ENCODE measurements around the gene PPIB.
A peak's percentile ranks its signal among the peaks of the same experiment; 100 is the strongest.

Gene PPIB

DNA sequence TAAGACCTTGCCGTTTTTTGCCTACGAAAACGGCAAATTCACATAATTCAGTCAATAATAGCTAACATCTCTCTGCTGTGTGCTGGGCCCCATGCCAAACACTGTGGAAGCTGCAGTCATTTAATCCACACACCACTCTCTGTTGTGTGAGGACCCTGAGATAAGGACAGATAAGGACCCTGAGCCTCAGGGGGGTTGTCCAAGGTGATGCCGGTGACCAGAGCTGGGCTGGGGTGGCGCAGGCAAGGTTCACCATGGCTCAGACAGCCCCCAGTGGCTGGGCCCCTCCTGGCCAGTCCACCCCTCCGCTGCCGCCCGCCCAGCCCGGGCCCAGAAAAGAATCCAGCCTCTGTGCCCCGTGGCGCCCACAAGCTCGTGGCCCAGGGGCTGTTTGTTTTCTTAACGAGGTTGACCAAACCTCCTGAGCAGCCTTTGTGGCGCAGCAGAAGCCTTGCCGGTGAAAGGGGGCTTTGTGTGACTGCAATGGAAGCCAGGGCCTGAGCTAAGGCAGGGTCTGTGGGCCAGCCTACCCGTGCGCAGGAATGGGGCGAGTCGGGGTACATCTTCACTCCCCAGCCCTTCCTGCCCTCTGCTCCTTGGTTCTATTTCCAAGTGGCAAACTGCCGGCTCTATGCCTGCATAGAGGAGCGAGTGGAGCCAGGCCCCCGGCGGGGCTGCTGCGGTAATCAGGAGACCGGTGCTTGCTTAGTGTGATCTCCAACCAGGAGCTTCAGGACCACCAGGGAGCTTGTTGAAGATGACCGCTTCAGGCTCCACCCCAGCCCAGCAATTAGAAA, 15.7 kb downstream of the PPIB start:
- TF ChIP-seq, protein P1, sequence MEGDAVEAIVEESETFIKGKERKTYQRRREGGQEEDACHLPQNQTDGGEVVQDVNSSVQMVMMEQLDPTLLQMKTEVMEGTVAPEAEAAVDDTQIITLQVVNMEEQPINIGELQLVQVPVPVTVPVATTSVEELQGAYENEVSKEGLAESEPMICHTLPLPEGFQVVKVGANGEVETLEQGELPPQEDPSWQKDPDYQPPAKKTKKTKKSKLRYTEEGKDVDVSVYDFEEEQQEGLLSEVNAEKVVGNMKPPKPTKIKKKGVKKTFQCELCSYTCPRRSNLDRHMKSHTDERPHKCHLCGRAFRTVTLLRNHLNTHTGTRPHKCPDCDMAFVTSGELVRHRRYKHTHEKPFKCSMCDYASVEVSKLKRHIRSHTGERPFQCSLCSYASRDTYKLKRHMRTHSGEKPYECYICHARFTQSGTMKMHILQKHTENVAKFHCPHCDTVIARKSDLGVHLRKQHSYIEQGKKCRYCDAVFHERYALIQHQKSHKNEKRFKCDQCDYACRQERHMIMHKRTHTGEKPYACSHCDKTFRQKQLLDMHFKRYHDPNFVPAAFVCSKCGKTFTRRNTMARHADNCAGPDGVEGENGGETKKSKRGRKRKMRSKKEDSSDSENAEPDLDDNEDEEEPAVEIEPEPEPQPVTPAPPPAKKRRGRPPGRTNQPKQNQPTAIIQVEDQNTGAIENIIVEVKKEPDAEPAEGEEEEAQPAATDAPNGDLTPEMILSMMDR (IDR thresholded peaks at IDR 0.05; ENCODE audit: low read depth, low read length, missing control alignments), result no peak
- no peak overlapping the region for H3K4me3 ChIP-seq (ENCODE audit: low read depth, low read length)
- no peak for DNase-seq (ENCODE audit: low read depth)

DNA sequence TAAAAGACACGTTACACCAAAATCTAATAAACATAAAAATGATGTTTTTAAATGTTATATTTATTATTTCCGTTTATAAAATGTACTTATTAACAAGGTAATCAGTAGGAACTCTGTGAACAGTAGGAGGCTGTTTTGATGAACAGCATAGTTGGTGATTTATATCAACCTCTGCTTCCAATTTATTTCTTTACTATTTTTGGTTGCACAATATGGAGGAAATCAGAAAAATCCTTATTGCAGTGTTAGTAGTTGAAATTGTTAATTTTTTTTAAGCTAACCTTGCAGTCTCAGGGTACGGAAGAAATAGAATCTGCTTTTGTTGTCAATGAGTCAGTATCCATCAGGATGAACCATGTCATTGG, 16.3 kb downstream of the PPIB start:
- TF ChIP-seq, protein P1 (IDR thresholded peaks at IDR 0.05; ENCODE audit: low read depth, low read length, missing control alignments), result no peak
- no peak for DNase-seq (ENCODE audit: low read depth)
- H3K4me3 ChIP-seq (ENCODE audit: low read depth, low read length), result no peak overlapping the region

DNA sequence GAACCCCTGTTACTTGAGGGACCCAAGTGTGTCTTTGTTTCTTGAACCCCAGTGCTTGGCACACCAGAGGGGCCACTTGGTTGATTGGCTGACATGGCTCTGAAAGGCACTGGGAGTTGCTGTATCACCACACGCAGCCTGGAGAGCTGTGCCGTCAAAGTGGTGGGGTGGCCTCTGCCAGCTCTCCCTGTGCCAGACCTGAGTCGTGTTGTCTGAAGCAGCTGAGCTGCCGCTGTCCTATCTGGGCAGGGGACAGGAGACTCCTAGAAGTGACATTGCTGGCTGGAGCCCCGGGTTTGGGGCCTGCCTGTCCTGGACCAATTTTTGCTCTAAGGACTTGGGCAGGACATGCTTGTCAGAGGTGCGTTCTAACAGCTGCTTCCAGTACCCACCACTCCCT, 16.8 kb downstream of the PPIB start:
- H3K4me3 ChIP-seq (ENCODE audit: low read depth, low read length), result no peak overlapping the region
- TF ChIP-seq, protein P1 (IDR thresholded peaks at IDR 0.05; ENCODE audit: low read depth, low read length, missing control alignments), result no peak
- DNase-seq (ENCODE audit: low read depth), result no peak

DNA sequence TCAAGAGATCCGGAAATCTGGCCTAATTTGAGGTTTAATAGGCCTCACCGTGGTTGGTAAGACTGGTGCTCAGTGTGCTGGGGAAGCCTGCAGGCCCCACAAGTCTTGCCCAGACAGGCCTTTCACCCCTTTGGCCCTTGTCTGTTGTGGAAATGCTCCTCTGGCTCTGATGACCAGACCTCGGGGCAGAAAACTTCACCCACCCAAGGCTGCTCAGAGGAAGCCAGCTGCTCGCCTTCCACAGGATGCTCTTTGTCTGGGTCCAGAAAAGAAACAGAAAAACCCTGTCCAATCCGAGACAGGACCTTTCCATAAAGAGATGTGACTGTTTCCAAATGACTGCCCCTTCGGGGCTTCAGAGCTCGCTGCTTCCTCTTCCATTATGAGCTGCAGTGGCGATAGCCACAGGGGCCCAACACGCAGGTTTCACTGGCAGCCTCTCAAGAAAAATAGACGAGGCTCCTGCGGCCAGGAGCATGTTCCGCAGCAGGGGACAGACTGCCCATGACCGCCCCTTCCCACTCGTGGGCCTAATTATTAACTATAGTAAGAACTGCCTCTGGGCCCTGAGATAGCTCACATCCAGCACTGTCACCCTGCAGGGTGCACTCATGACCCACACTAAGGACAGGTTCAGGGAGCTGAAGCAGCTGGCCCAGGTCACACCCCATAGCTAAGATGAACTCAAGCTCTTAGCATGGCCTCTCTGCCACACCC, 18.1 kb downstream of the PPIB start:
- peak; percentile 59 for DNase-seq (ENCODE audit: low read depth)
- no peak overlapping the region; the same call in 1 of the 2 replicates for H3K4me3 ChIP-seq (ENCODE audit: low read depth, low read length)
- TF ChIP-seq, protein P1 (IDR thresholded peaks at IDR 0.05; ENCODE audit: low read depth, low read length, missing control alignments), result no peak

DNA sequence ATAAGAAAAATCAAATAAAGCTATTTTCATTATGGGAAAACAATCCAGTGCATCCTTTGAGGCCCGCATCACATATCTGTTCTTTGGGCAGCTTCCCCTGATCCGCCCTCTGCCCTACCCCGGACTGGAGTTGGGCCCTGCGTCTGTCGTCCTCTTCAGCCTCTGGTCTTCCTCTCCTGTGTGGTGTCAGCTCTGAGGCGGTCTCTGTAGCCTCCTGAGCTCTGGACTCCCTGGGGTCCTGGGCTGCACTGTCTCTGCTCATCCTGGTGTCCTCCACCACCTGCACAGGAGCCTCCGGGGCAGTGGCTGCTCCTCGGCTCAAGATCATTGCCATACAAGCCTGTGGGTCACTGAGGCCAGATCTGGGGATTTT, 18.6 kb downstream of the PPIB start:
- H3K4me3 ChIP-seq (ENCODE audit: low read depth, low read length), result peak overlapping the region; percentile 14; the same call in 1 of the 2 replicates
- DNase-seq (ENCODE audit: low read depth), result no peak
- TF ChIP-seq, protein P1 (IDR thresholded peaks at IDR 0.05; ENCODE audit: low read depth, low read length, missing control alignments), result no peak

DNA sequence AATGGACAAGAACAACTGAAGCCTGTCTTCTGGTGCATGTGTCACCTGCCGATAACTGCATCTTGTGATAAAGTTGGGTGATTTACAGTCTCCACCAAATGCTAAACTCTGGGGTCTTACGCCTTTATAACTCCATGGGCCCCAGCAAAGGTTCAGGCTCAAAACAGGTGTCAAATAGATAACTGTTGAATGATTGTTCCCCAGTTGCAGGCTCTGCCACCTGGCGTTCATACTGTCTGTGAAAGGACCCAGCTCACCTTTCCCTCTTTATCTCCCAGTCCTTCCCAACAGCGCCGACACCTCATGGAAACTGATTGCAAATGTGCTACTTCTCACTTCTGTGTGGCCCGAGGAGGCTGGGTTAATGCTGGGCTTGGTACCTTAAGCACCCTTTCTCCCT, 19.5 kb downstream of the PPIB start:
- TF ChIP-seq, protein P1 (IDR thresholded peaks at IDR 0.05; ENCODE audit: low read depth, low read length, missing control alignments), result no peak
- no peak overlapping the region for H3K4me3 ChIP-seq (ENCODE audit: low read depth, low read length)
- no peak for DNase-seq (ENCODE audit: low read depth)
